ENCODE data around the gene NCAM2.

- TF ChIP-seq CTCF (IDR thresholded peaks at IDR 0.05; ENCODE audit: extremely low read depth in 1 of 2, insufficient read depth in 1 of 2, low read depth in 1 of 2, low read length in 2 of 2) (no peak), EZH2 (IDR thresholded peaks at IDR 0.05; ENCODE audit: borderline replicate concordance, low read depth, low read length, severe bottlenecking) (no peak), MAX (IDR thresholded peaks at IDR 0.05; ENCODE audit: insufficient read depth, insufficient read length) (no peak), POLR2A (IDR thresholded peaks at IDR 0.05; ENCODE audit: low read depth, low read length) (no peak)
Measured at GRCh38 chr21:21064353-21064752, 66.1 kb downstream of the NCAM2 start.
